GM12878 (cell line): ENCODE data around the gene RIIAD1.

Experiments used
- CHD4 ChIP-seq: fragments of 200-600 bp; sonication (generic); IDR thresholded peaks from 2 replicates; pipeline ENCODE4 v1.6.1; 2016; ENCODE audit warnings: mild to moderate bottlenecking
- CTCF ChIP-seq, 3 experiments: IDR thresholded peaks in 2 of 3; conservative IDR thresholded peaks in 1 of 3; 2 replicates each; pipeline ENCODE4 v1.5.1; 2011; ENCODE audit warnings: low read depth in 3 of 3, low read length in 3 of 3, mild to moderate bottlenecking in 3 of 3, control low read depth in 2 of 3, moderate library complexity in 2 of 3, inconsistent platforms in 1 of 3, mixed read lengths in 1 of 3; ENCODE audit not compliant: control insufficient read depth in 2 of 3, insufficient read depth in 1 of 3; ENCODE audit errors: extremely low read depth in 1 of 3
- ETV6 ChIP-seq, 2 experiments: fragments of 450-650 bp in 1 of 2; IDR thresholded peaks in 1 of 2; conservative IDR thresholded peaks in 1 of 2; 2 replicates each; pipeline ENCODE4 v1.6.1; 2014; ENCODE audit warnings: antibody characterized with exemption in 1 of 2, borderline replicate concordance in 1 of 2, low read depth in 1 of 2, mild to moderate bottlenecking in 1 of 2, moderate library complexity in 1 of 2
- POLR2A ChIP-seq: IDR thresholded peaks from 2 replicates; pipeline ENCODE4 v1.6.1; 2011; ENCODE audit warnings: low read depth, mild to moderate bottlenecking, low read length
- POLR2AphosphoS5 ChIP-seq: IDR thresholded peaks from 2 replicates; pipeline ENCODE4 v1.6.1; 2011; ENCODE audit warnings: mild to moderate bottlenecking, low read length, inconsistent platforms

- TF ChIP-seq ETV6 (conservative IDR thresholded peaks at IDR 0.05 in 1 of 2, IDR thresholded peaks at IDR 0.05 in 1 of 2; ENCODE audit: borderline replicate concordance in 1 of 2, low read depth in 1 of 2) (no peak), POLR2AphosphoS5 (no peak), CHD4 (no peak), CTCF (IDR thresholded peaks at IDR 0.05 in 2 of 3, conservative IDR thresholded peaks at IDR 0.05 in 1 of 3; ENCODE audit: control insufficient read depth in 2 of 3, extremely low read depth in 1 of 3, insufficient read depth in 1 of 3, low read depth in 3 of 3, low read length in 3 of 3) (no peak), POLR2A (no peak)
Measured at GRCh38 chr1:151704246-151704645, 17.1 kb upstream of the RIIAD1 start.
